ENCODE measurements around the gene ZNF888. TPM values are rescaled to one million over a fixed set of nuclear protein-coding genes. Genes with fewer than 3 reads are reported as not detected.
"Not testable (repeated sequence)": the region's sequence is repeated elsewhere in the genome, so short reads cannot be mapped to it uniquely, and the experiment has no call there.

Gene ZNF888
- total RNA-seq, 1 donor from 2014 or later, result 11.9 TPM

GRCh38 chr19:52938761-52939160, 15.5 kb upstream of the ZNF888 start:
- ATAC-seq (ENCODE audit: low read depth), result no peak
- DNase-seq, result no peak
- ChIA-PET CTCF (no interaction called here), POLR2A (interaction anchor here (0.9 kb wide), 1 partner anchor 23 kb away, joined by 8 read pairs; no protein-coding TSS in a partner anchor)
- TF ChIP-seq CTCF (IDR thresholded peaks at IDR 0.05), result no peak
- Mint-ChIP-seq H3K27me3 (no peaks in the 10 kb centered on the region), H3K27ac (peak overlapping the region; percentile 51), H3K36me3 (ENCODE audit: low read depth) (peaks cover 24% of the 10 kb centered on the region), H3K4me1 (peaks cover 44% of the 10 kb centered on the region), H3K9me3 (no peaks in the 10 kb centered on the region), H3K4me3 (no peak overlapping the region)
- intact Hi-C loops (cut with micrococcal nuclease), result no loop called here

- Mint-ChIP-seq H3K4me1 (peaks cover 44% of the 10 kb centered on the region), H3K36me3 (ENCODE audit: low read depth) (peaks cover 27% of the 10 kb centered on the region), H3K27me3 (no peaks in the 10 kb centered on the region), H3K4me3 (no peak overlapping the region), H3K27ac (no peak overlapping the region), H3K9me3 (peaks cover 6% of the 10 kb centered on the region)
- CTCF ChIA-PET, result no interaction called here
- ATAC-seq (ENCODE audit: low read depth) (no peak), DNase-seq (no peak)
- POLR2A ChIA-PET, result no interaction called here
- intact Hi-C loops (cut with micrococcal nuclease), result no loop called here
- TF ChIP-seq CTCF (IDR thresholded peaks at IDR 0.05), result no peak
Observed at GRCh38 chr19:52936954-52937325, 13.7 kb upstream of the ZNF888 start.

- no peak for TF ChIP-seq CTCF (IDR thresholded peaks at IDR 0.05)
- ChIA-PET POLR2A (no interaction called here), CTCF (no interaction called here)
- Mint-ChIP-seq H3K36me3 (ENCODE audit: low read depth) (peaks cover 26% of the 10 kb centered on the region), H3K4me3 (no peak overlapping the region), H3K27ac (no peak overlapping the region), H3K27me3 (no peaks in the 10 kb centered on the region), H3K4me1 (peaks cover 38% of the 10 kb centered on the region), H3K9me3 (peaks cover 6% of the 10 kb centered on the region)
- no peak for DNase-seq
- peak; percentile 40 for ATAC-seq (ENCODE audit: low read depth)
- intact Hi-C loops (cut with micrococcal nuclease), result no loop called here
Observed at GRCh38 chr19:52936151-52936953, 13.1 kb upstream of the ZNF888 start.

- Mint-ChIP-seq H3K27me3 (no peaks in the 10 kb centered on the region), H3K4me1 (peaks cover 29% of the 10 kb centered on the region), H3K36me3 (ENCODE audit: low read depth) (peaks cover 26% of the 10 kb centered on the region), H3K9me3 (peaks cover 6% of the 10 kb centered on the region), H3K27ac (no peak overlapping the region), H3K4me3 (no peak overlapping the region)
- intact Hi-C loops (cut with micrococcal nuclease), result no loop called here
- ATAC-seq (ENCODE audit: low read depth) (no peak), DNase-seq (no peak)
- POLR2A ChIA-PET, result no interaction called here
- TF ChIP-seq CTCF (IDR thresholded peaks at IDR 0.05), result no peak
- CTCF ChIA-PET, result no interaction called here
Observed at GRCh38 chr19:52935434-52935833, 12.2 kb upstream of the ZNF888 start.

- H3K4me3 Mint-ChIP-seq; H3K27ac Mint-ChIP-seq; CTCF ChIA-PET; DNase-seq; H3K9me3 Mint-ChIP-seq; ATAC-seq (ENCODE audit: low read depth); intact Hi-C loops (cut with micrococcal nuclease); H3K27me3 Mint-ChIP-seq: not testable (repeated sequence)
- Mint-ChIP-seq H3K4me1 (peaks cover 29% of the 10 kb centered on the region), H3K36me3 (ENCODE audit: low read depth) (peaks cover 29% of the 10 kb centered on the region)
- POLR2A ChIA-PET, result interaction anchor here (1.3 kb wide), 1 partner anchor 38 kb away, joined by 4 read pairs; the partner anchor contains the start of gene ZNF816
Observed at GRCh38 chr19:52924641-52925040, 1.4 kb upstream of the ZNF888 start.

Data from activated B cell treated with CpG ODN at 0.5 μM for 24 hours (primary cell).